ENCODE measurements around the gene OXA1L. TPM values are rescaled to one million over a fixed set of nuclear protein-coding genes. Genes with fewer than 3 reads are reported as not detected.

The OXA1L gene
- total RNA-seq, 1 donor from 2014 or later: 75.7 TPM

- Mint-ChIP-seq H3K27ac (ENCODE audit: unreplicated experiment) (peak within 1 kb of the TSS; percentile 54), H3K36me3 (ENCODE audit: low read depth) (no peaks in the 10 kb centered on the region), H3K27me3 (ENCODE audit: low read depth) (no peaks in the 10 kb centered on the region), H3K4me3 (ENCODE audit: unreplicated experiment) (no peak within 1 kb of the TSS), H3K9me3 (ENCODE audit: low read depth) (no peaks in the 10 kb centered on the region), H3K4me1 (ENCODE audit: low read depth) (peaks cover 33% of the 10 kb centered on the region)
- no peak for DNase-seq (ENCODE audit: low spot score)
- no peak for TF ChIP-seq CTCF (IDR thresholded peaks at IDR 0.05)
These were observed 48.6 kb downstream of the OXA1L start, which contains the start of gene SLC7A7 for GRCh38 chr14:22814941-22815713. SLC7A7 (minus strand) TSS chr14:22815435; CDS start chr14:22813398, 2,037 bp downstream.

GRCh38 chr14:22819151-22819988 is 52.9 kb downstream of the OXA1L start:
- DNase-seq (ENCODE audit: low spot score): no peak
- H3K27ac Mint-ChIP-seq (ENCODE audit: unreplicated experiment): peak overlapping the region; percentile 84

GRCh38 chr14:22820731-22821130 is 54.2 kb downstream of the OXA1L start:
- no peaks in the 10 kb centered on the region for H3K36me3 Mint-ChIP-seq (ENCODE audit: low read depth)
- H3K4me1 Mint-ChIP-seq (ENCODE audit: low read depth): peaks cover 54% of the 10 kb centered on the region
- no peak overlapping the region for H3K4me3 Mint-ChIP-seq (ENCODE audit: unreplicated experiment)
- no peaks in the 10 kb centered on the region for H3K27me3 Mint-ChIP-seq (ENCODE audit: low read depth)
- no peak for TF ChIP-seq CTCF (IDR thresholded peaks at IDR 0.05)
- H3K27ac Mint-ChIP-seq (ENCODE audit: unreplicated experiment): peak overlapping the region; percentile 36
- DNase-seq (ENCODE audit: low spot score): no peak
- H3K9me3 Mint-ChIP-seq (ENCODE audit: low read depth): no peaks in the 10 kb centered on the region

More at GRCh38 chr14:22819151-22819988, 52.9 kb downstream of the OXA1L start:
- Mint-ChIP-seq H3K36me3 (ENCODE audit: low read depth) (no peaks in the 10 kb centered on the region), H3K4me3 (ENCODE audit: unreplicated experiment) (no peak overlapping the region), H3K4me1 (ENCODE audit: low read depth) (peaks cover 56% of the 10 kb centered on the region), H3K27me3 (ENCODE audit: low read depth) (no peaks in the 10 kb centered on the region), H3K9me3 (ENCODE audit: low read depth) (no peaks in the 10 kb centered on the region)
- no peak for TF ChIP-seq CTCF (IDR thresholded peaks at IDR 0.05)

- Mint-ChIP-seq H3K27ac (ENCODE audit: unreplicated experiment) (peak overlapping the region; percentile 64), H3K9me3 (ENCODE audit: low read depth) (no peaks in the 10 kb centered on the region), H3K36me3 (ENCODE audit: low read depth) (no peaks in the 10 kb centered on the region), H3K4me3 (ENCODE audit: unreplicated experiment) (no peak overlapping the region), H3K27me3 (ENCODE audit: low read depth) (no peaks in the 10 kb centered on the region), H3K4me1 (ENCODE audit: low read depth) (peaks cover 49% of the 10 kb centered on the region)
- TF ChIP-seq CTCF (IDR thresholded peaks at IDR 0.05): no peak
- DNase-seq (ENCODE audit: low spot score): no peak
These were observed 54.9 kb downstream of the OXA1L start for GRCh38 chr14:22821193-22822015.

Data from chondrocyte (in vitro differentiated cells).